ENCODE data around the gene PPP6R2. TPM values are rescaled to one million over a fixed set of nuclear protein-coding genes. Genes with fewer than 3 reads are reported as not detected.

The PPP6R2 gene
- total RNA-seq, 2 experiments from 2014 or later: 56.5 to 58.9 TPM

GRCh38 chr22:50490531-50491308 lies 147.6 kb downstream of the PPP6R2 start:
- peaks cover 1% of the 10 kb centered on the region for H3K27me3 Mint-ChIP-seq
- POLR2A ChIA-PET: interaction anchor here (1.0 to 1.1 kb wide), 3 partner anchors 8 to 21 kb away, joined by 3 to 4 read pairs (median 3); partner anchors contain the start of gene LMF2

More at GRCh38 chr22:50490531-50491308, 147.6 kb downstream of the PPP6R2 start:
- Mint-ChIP-seq H3K4me1 (peaks cover 9% of the 10 kb centered on the region), H3K36me3 (ENCODE audit: low read depth) (no peaks in the 10 kb centered on the region), H3K27ac (no peak overlapping the region), H3K4me3 (no peak overlapping the region), H3K9me3 (no peaks in the 10 kb centered on the region)
- CTCF ChIA-PET: interaction anchor here (1.2 kb wide), 1 partner anchor 35 kb away, joined by 4 read pairs; the partner anchor contains the start of gene SCO2
- no peak for DNase-seq

Other genes with a start within 250 kb of the PPP6R2 start
- under 1 TPM; 0.83 to 0.88 TPM for gene PANX2, start 172.6 kb upstream of the PPP6R2 start, total RNA-seq
- gene TRABD, start 157.4 kb upstream of the PPP6R2 start, total RNA-seq: 100 to 1,000 TPM; 136 to 138 TPM
- 10 to 100 TPM; 21.5 TPM for gene SELENOO, start 142.3 kb upstream of the PPP6R2 start, total RNA-seq
- 10 to 100 TPM; 50.6 to 53.9 TPM for gene TUBGCP6, start 98.3 kb upstream of the PPP6R2 start, total RNA-seq
- gene HDAC10, start 92.1 kb upstream of the PPP6R2 start, total RNA-seq: 10 to 100 TPM; 83.7 to 90.0 TPM
- gene MAPK12, start 81.6 kb upstream of the PPP6R2 start, total RNA-seq: 1 to 10 TPM; 4.8 to 5.8 TPM
- 10 to 100 TPM; 13.4 to 14.2 TPM for gene MAPK11, start 72.9 kb upstream of the PPP6R2 start, total RNA-seq
- gene PLXNB2, start 35.7 kb upstream of the PPP6R2 start, total RNA-seq: 10 to 100 TPM; 21.5 to 23.5 TPM
- gene DENND6B, start 16.3 kb upstream of the PPP6R2 start, total RNA-seq: 1 to 10 TPM; 5.0 to 5.6 TPM
- 100 to 1,000 TPM; 181 to 196 TPM for gene SBF1, start 131.7 kb downstream of the PPP6R2 start, total RNA-seq
- gene ADM2, start 138.2 kb downstream of the PPP6R2 start, total RNA-seq: 1 to 10 TPM; 7.6 to 8.8 TPM
- gene MIOX, start 143.5 kb downstream of the PPP6R2 start, total RNA-seq: under 1 TPM; 0.48 to 0.60 TPM
- gene LMF2, start 164.4 kb downstream of the PPP6R2 start, total RNA-seq: 100 to 1,000 TPM; 111 to 114 TPM
- 100 to 1,000 TPM; 105 to 108 TPM for gene NCAPH2, start 164.9 kb downstream of the PPP6R2 start, total RNA-seq
- 1 to 10 TPM; 6.4 to 7.0 TPM for gene SCO2, start 182.3 kb downstream of the PPP6R2 start, total RNA-seq
- gene TYMP, start 186.7 kb downstream of the PPP6R2 start, total RNA-seq: 10 to 100 TPM; 89.1 to 90.2 TPM
- 1 to 10 TPM; 8.0 to 8.4 TPM for gene KLHDC7B, start 202.6 kb downstream of the PPP6R2 start, total RNA-seq
- under 1 TPM; 0.58 to 0.71 TPM for gene SYCE3, start 219.6 kb downstream of the PPP6R2 start, total RNA-seq
- gene CPT1B, start 235.1 kb downstream of the PPP6R2 start, total RNA-seq: 10 to 100 TPM; 60.8 to 60.9 TPM
- gene CHKB, start 239.5 kb downstream of the PPP6R2 start, total RNA-seq: 100 to 1,000 TPM; 101 to 111 TPM

Data from activated CD4-positive, alpha-beta memory T cell treated with anti-CD3 and anti-CD28 coated beads, Interleukin-2, amount 10 ng/mL, durations not matched to agents 7 days and 5 days (primary cell).